Measurements from ENCODE around the gene IGSF6.

IGSF6 gene

DNA sequence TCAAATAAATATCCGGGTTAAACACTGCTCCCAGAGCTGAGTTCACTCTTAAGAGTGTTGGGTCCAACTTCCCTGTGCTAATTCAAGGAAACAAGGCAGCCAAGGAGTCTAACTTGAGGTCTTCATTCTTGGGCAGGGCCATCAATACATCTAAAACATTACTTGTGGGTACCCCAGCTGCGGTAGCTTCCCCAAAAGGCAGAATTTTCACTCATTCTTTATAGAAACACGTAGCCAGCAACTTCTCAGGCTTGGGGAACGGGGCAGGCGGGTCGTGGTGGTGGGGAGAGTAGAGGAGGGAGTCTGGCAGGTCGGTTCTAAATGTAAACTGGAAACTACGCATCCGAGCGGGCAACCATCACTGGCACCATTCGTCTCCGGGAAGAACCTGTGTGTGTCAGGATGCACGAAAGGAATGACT, 53.7 kb downstream of the IGSF6 start:
- DNase-seq: no peak

DNA sequence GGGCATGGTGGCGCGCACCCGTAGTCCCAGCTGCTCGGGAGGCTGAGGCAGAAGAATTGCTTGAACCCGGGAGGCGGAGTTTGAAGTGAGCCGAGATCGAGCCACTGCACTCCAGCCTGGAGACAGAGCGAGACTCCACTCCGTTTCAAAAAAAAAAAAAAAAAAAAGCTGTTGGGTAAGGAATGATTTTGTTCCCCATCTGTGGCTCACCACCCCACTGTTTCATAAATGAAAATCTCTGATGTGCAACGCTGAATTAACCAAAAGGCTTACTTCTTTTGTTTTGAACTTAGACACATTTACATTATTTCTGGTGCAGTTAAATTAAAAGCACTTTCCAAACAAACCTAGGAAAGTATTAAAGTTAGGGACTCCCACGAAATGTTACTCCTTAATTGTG, 54.2 kb downstream of the IGSF6 start:
- DNase-seq: no peak

DNA sequence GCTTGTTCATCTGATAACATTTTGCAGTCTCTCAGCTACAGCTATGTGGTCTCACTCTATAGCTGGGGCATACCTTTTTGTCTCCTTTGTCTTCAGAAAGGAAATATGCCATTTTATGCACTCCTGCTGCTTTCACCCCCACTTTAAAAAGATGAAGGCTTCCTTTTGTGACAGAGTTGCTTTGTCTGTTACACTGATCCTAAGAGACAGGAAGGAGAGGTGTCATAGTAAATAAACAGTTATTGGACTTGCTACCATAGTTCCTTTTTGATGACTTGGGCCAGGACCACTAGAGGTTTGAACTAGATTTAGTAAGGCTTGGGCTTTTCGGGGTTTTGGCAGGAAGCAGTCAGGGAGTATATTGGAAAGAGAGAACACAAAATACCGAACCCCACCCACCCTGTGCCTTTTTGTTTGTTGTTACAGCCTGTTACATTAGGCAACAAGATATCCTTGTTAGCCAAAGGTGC, 54.8 kb downstream of the IGSF6 start:
- no peak for DNase-seq

DNA sequence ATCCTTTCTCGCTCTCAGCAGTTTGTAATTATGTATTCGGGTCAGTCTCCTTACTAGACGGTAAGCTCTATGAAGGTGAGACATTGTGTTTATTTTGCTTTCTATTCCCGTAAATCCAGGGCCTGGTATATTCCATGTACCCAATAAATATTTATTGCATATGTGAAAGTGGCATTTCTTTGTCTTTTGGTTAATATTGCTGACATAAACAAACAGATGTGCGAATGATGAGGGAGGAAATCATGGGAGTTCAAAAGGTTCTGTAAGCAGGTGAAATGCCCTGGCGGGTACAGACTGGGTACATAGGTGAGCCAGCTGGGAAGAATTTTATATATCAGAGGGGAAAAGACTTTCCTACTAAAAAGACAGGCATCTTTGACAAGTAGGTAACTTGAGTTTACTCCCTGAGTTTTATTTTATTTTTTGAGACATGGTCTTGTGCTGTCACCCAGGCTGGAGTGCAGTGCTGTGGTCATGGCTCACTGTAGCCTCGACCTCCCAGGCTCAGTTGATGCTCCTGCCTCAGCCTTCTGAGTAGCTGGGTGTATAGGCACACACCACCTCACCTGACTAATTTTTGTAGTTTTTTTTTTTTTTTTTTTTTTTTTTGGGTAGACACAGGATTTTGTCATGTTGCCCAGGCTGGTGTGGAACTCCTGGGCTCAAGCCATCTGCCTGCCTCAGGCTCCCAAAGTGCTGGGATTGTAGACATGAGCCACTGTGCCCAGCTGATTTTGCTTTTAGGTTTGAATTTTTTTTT, 58.7 kb downstream of the IGSF6 start:
- no peak for DNase-seq

DNA sequence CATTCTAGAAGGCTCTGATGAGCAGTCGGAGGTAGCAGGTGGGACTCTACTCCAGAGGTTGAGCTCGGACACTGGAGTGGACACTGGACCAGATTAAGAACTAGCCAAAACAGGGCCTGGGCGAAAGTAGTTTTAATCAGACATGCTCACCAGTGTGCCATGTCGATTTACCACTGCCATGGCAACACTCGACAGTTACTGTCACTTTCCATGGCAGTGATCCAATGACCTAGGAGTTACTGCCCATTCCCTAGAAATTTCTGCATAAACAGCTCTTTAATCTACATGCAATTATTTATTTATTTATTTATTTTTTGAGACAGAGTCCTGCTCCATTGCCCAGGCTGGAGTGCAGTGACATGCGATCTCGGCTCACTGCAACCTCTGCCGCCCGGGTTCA, 60.2 kb downstream of the IGSF6 start:
- DNase-seq: no peak

DNA sequence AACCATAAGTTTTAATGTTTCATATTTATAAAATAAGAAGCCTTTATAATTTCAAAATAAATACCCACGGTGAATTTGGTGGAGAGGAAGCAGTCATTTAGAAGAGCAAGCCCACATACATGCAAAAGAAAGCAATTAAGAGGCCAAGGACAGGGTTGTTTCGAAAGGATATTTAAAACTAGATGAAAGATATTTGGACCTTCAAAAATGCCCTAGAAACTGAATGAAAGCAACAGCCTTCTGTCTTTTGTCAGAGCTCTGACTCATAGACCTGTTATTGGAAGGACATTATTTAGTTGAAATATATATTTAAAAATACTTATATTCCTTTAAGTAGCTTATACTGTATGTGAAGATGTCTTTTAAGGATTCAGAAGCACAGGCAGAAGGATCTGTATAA, 61.6 kb downstream of the IGSF6 start:
- no peak for DNase-seq

DNA sequence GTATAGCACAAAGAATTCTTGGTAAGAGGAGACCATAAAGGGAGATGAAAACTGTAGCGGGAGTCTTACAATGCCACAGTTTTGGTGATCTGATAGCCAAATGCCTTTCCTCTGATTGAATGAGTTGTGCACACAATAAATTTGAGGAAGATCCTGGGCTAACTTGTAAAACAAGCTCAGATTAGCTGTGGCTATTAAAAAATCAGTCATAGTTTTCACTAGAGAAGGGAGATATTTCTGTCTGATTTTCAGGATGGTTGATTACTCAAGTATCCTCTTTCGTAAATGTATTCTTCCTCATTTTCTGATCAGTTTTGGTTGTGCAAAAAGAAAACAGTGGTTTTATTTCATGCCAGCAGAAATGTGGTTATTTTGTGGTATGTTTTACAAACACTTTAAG, 62.1 kb downstream of the IGSF6 start:
- no peak for DNase-seq

DNA sequence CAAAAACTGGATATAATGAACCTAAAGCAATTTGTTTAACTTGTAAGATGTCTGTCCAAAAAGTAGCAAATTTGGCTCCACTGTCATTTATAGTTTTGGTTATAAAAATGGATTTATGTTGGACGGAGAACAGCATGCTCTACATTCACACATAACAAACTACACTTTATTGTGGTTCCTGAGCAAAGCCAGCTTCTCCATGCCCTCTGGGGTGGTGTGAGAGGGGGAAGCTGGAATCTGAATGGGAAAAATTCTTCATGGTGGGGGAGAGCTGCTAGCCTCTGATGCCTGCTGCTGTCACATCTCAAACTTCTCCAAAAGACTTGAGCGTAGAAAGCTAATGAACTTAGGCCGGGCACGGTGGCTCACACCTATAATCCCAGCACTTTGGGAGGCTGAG, 62.9 kb downstream of the IGSF6 start:
- DNase-seq: no peak
